ENCODE data around the gene CD151.
A peak's percentile ranks its signal among the peaks of the same experiment; 100 is the strongest.

CD151 gene

GRCh38 chr11:812390-812789 is 20.4 kb upstream of the CD151 start:
- no peak overlapping the region for H3K9ac ChIP-seq (ENCODE audit: low read length)
- no peaks in the 10 kb centered on the region for H3K9me3 ChIP-seq (ENCODE audit: control insufficient read depth, low read length)
- H3K36me3 ChIP-seq (ENCODE audit: control insufficient read depth, insufficient read depth, low read length), result peaks cover 15% of the 10 kb centered on the region
- H3K27me3 ChIP-seq (ENCODE audit: control insufficient read depth, insufficient read depth, low read length), result no peaks in the 10 kb centered on the region
- peaks cover 21% of the 10 kb centered on the region for H3K4me1 ChIP-seq (ENCODE audit: control insufficient read depth, insufficient read depth, low read length)
- no peak overlapping the region for H3K4me3 ChIP-seq (ENCODE audit: low read length)

DNA sequence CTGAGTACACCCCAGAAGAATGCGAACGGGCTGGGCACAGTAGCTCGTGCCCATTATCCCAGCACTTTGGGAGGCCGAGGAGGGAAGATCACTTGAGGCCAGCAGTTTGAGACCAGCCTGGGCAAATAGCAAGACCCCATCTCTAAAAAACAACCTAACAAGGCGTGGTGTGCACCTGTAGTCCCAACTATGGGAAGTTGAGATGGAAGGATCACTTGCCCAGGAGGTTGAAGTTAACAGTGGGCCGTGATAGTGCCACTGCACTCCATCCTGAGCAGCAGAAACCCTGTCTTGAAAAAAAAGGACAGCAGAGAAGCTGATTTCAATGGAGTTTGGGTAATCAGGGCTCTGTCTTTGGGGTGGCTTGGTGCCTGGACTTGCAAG is 19.7 kb upstream of the CD151 start:
- Histone ChIP-seq H3K4me3 (ENCODE audit: low read length) (no peak overlapping the region), H3K9ac (ENCODE audit: low read length) (no peak overlapping the region), H3K27me3 (ENCODE audit: control insufficient read depth, insufficient read depth, low read length) (no peaks in the 10 kb centered on the region), H3K4me1 (ENCODE audit: control insufficient read depth, insufficient read depth, low read length) (peaks cover 22% of the 10 kb centered on the region), H3K9me3 (ENCODE audit: control insufficient read depth, low read length) (no peaks in the 10 kb centered on the region), H3K36me3 (ENCODE audit: control insufficient read depth, insufficient read depth, low read length) (peaks cover 15% of the 10 kb centered on the region)

GRCh38 chr11:813456-814096 is 19.2 kb upstream of the CD151 start:
- peaks cover 15% of the 10 kb centered on the region for H3K36me3 ChIP-seq (ENCODE audit: control insufficient read depth, insufficient read depth, low read length)
- no peak overlapping the region for H3K9ac ChIP-seq (ENCODE audit: low read length)
- H3K9me3 ChIP-seq (ENCODE audit: control insufficient read depth, low read length), result no peaks in the 10 kb centered on the region
- H3K27me3 ChIP-seq (ENCODE audit: control insufficient read depth, insufficient read depth, low read length), result no peaks in the 10 kb centered on the region
- peaks cover 24% of the 10 kb centered on the region for H3K4me1 ChIP-seq (ENCODE audit: control insufficient read depth, insufficient read depth, low read length)
- H3K4me3 ChIP-seq (ENCODE audit: low read length), result no peak overlapping the region

- Histone ChIP-seq H3K9ac (ENCODE audit: low read length) (no peak overlapping the region), H3K27me3 (ENCODE audit: control insufficient read depth, insufficient read depth, low read length) (no peaks in the 10 kb centered on the region), H3K36me3 (ENCODE audit: control insufficient read depth, insufficient read depth, low read length) (peaks cover 15% of the 10 kb centered on the region), H3K9me3 (ENCODE audit: control insufficient read depth, low read length) (no peaks in the 10 kb centered on the region), H3K4me3 (ENCODE audit: low read length) (no peak overlapping the region), H3K4me1 (ENCODE audit: control insufficient read depth, insufficient read depth, low read length) (peaks cover 27% of the 10 kb centered on the region)
Measured at GRCh38 chr11:815675-816432, 16.9 kb upstream of the CD151 start.

- no peaks in the 10 kb centered on the region for H3K27me3 ChIP-seq (ENCODE audit: control insufficient read depth, insufficient read depth, low read length)
- no peak overlapping the region for H3K4me3 ChIP-seq (ENCODE audit: low read length)
- no peaks in the 10 kb centered on the region for H3K9me3 ChIP-seq (ENCODE audit: control insufficient read depth, low read length)
- peaks cover 27% of the 10 kb centered on the region for H3K4me1 ChIP-seq (ENCODE audit: control insufficient read depth, insufficient read depth, low read length)
- no peak overlapping the region for H3K9ac ChIP-seq (ENCODE audit: low read length)
- peaks cover 14% of the 10 kb centered on the region for H3K36me3 ChIP-seq (ENCODE audit: control insufficient read depth, insufficient read depth, low read length)
Measured at GRCh38 chr11:816433-816779, 16.3 kb upstream of the CD151 start.

DNA sequence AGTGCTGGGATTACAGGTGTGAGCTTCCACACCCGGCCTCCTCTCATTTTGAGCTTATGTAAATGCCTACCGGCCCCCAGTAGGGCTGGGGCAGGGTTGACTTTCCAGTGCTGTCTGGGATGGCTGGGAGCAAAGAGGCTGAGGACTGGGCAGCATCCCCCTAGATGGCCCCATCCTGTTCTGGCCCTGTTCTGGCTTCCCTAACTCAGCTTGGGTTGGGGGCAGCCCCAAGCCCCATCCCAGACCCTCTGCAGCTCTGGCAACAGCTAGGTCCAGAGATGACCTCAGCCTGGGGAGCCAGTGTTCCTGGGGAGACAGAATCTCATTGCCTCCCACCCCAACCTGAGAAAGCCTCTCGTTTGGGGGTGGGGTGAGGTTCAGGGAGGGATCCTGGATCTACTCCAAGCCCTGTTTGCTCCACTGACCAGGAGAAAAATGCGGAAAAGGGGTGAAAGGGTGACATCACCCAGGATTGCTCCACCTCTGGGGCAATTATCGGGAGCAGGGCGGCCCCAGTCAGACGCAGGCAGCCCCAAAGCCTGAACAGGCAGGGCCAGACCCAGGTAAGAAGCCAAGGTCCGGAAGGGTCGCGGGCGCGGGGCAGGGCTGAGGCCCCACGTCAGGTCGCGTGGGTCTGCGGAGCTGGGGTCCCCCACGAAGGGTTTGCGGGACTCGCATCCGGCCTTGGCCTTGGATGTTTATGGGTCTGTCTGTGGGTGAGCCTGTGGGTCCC is 14.2 kb upstream of the CD151 start, which contains the start of gene PNPLA2:
TSS of gene PNPLA2 (plus strand) at position 519 of the 733 bp plus-strand sequence. CDS start 805 bp downstream, outside the sequence.
- Histone ChIP-seq H3K9ac (ENCODE audit: low read length) (peak within 1 kb of the TSS; percentile 96), H3K4me1 (ENCODE audit: control insufficient read depth, insufficient read depth, low read length) (peaks cover 41% of the 10 kb centered on the region), H3K4me3 (ENCODE audit: low read length) (peak within 1 kb of the TSS; percentile 71), H3K9me3 (ENCODE audit: control insufficient read depth, low read length) (no peaks in the 10 kb centered on the region), H3K36me3 (ENCODE audit: control insufficient read depth, insufficient read depth, low read length) (no peaks in the 10 kb centered on the region), H3K27me3 (ENCODE audit: control insufficient read depth, insufficient read depth, low read length) (no peaks in the 10 kb centered on the region)

DNA sequence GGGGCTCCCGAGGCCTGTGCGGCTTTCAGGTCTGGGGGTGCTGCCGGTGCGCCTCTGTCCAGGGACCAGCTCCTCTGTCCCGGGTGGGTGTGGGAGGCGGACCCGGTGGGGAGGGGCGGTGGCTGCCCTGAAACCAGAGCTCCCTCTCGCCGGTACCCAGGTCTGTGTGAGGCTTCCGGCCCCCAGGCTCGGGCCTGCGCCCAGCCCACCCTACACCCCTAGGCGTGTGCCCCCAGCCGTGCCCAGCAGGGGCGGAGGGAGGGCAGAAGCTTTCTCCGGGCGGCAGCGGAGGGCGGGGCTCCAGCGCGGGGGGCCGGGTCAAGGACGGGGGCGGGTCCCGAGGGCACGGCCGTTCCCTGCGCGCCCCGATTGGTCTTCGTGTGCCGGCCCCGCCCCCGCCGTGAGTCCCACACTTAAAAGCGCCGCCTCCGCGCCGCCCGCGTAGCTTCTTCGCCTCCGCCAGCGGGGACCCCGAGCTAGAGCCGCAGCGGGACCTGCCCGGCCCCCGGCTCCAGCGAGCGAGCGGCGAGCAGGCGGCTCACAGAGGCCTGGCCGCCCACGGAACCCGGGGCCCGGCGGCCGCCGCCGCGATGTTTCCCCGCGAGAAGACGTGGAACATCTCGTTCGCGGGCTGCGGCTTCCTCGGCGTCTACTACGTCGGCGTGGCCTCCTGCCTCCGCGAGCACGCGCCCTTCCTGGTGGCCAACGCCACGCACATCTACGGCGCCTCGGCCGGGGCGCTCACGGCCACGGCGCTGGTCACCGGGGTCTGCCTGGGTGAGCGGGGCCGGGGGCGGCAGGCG is 13.4 kb upstream of the CD151 start:
- peaks cover 49% of the 10 kb centered on the region for H3K4me1 ChIP-seq (ENCODE audit: control insufficient read depth, insufficient read depth, low read length)
- no peaks in the 10 kb centered on the region for H3K9me3 ChIP-seq (ENCODE audit: control insufficient read depth, low read length)
- H3K9ac ChIP-seq (ENCODE audit: low read length), result peak overlapping the region; percentile 96
- peak overlapping the region; percentile 84 for H3K4me3 ChIP-seq (ENCODE audit: low read length)
- H3K36me3 ChIP-seq (ENCODE audit: control insufficient read depth, insufficient read depth, low read length), result no peaks in the 10 kb centered on the region
- no peaks in the 10 kb centered on the region for H3K27me3 ChIP-seq (ENCODE audit: control insufficient read depth, insufficient read depth, low read length)

DNA sequence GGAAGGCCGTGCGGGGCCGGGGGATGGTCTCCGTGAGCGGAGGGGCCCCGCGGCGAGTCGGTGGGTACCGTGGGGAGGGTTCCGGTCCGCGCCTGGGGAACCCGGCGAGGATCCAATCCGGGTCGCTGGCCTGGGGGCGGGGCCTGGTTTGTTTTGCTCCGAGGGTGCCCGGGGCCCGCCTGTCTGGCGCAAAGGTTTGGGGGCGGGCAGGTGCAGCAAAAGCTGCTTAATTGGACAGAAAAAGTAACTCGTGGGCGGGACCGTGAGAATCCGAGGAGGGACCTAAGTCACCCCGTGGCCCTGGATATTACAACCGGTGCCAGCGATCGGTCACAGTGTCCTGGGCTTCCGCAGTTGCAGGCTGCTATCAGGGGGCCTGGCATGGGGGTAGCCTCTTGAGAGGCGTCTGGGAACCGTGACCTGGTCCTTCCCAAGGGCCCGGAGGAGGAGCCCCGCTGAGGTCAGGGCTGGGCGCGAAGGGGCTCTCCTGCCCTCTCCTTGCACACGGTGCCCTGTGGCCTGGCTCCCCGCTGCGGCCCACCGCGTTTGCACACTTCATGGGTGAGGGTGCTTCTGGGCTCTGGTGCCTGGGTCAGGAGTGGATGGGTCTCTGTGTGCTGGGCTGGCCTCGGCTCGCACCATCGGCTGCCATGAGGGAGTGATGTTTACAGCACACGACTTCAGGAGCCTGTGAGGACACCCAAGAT is 12.7 kb upstream of the CD151 start:
- Histone ChIP-seq H3K9ac (ENCODE audit: low read length) (peak overlapping the region; percentile 85), H3K9me3 (ENCODE audit: control insufficient read depth, low read length) (no peaks in the 10 kb centered on the region), H3K4me3 (ENCODE audit: low read length) (peak overlapping the region; percentile 84), H3K36me3 (ENCODE audit: control insufficient read depth, insufficient read depth, low read length) (no peaks in the 10 kb centered on the region), H3K27me3 (ENCODE audit: control insufficient read depth, insufficient read depth, low read length) (no peaks in the 10 kb centered on the region), H3K4me1 (ENCODE audit: control insufficient read depth, insufficient read depth, low read length) (peaks cover 56% of the 10 kb centered on the region)

GRCh38 chr11:820655-821511 is 11.9 kb upstream of the CD151 start:
- no peaks in the 10 kb centered on the region for H3K36me3 ChIP-seq (ENCODE audit: control insufficient read depth, insufficient read depth, low read length)
- no peaks in the 10 kb centered on the region for H3K9me3 ChIP-seq (ENCODE audit: control insufficient read depth, low read length)
- H3K4me1 ChIP-seq (ENCODE audit: control insufficient read depth, insufficient read depth, low read length), result peaks cover 63% of the 10 kb centered on the region
- H3K4me3 ChIP-seq (ENCODE audit: low read length), result peak overlapping the region; percentile 84
- no peaks in the 10 kb centered on the region for H3K27me3 ChIP-seq (ENCODE audit: control insufficient read depth, insufficient read depth, low read length)
- peak overlapping the region; percentile 85 for H3K9ac ChIP-seq (ENCODE audit: low read length)

- Histone ChIP-seq H3K4me1 (ENCODE audit: control insufficient read depth, insufficient read depth, low read length) (peaks cover 71% of the 10 kb centered on the region), H3K36me3 (ENCODE audit: control insufficient read depth, insufficient read depth, low read length) (no peaks in the 10 kb centered on the region), H3K4me3 (ENCODE audit: low read length) (no peak overlapping the region), H3K9me3 (ENCODE audit: control insufficient read depth, low read length) (no peaks in the 10 kb centered on the region), H3K27me3 (ENCODE audit: control insufficient read depth, insufficient read depth, low read length) (no peaks in the 10 kb centered on the region), H3K9ac (ENCODE audit: low read length) (peak overlapping the region; percentile 18)
Measured at GRCh38 chr11:821512-822371, 11.0 kb upstream of the CD151 start.

Measured in mucosa of stomach (tissue), 1 donor.